GM21529 (cell line): ENCODE results near the gene NFKBIZ.
A peak's percentile ranks its signal among the peaks of the same experiment; 100 is the strongest.
"Not testable (repeated sequence)": the region's sequence is repeated elsewhere in the genome, so short reads cannot be mapped to it uniquely, and the experiment has no call there.

ENCODE experiments used
- ATAC-seq: cut with Tn5 transposase; IDR thresholded peaks from one replicate; pipeline ENCODE4 v1.9.1; 2021; ENCODE audit not compliant: unreplicated experiment

Gene NFKBIZ

GRCh38 chr3:101850246-101851051 is 1.1 kb downstream of the NFKBIZ start:
- peak; percentile 23 for ATAC-seq

DNA sequence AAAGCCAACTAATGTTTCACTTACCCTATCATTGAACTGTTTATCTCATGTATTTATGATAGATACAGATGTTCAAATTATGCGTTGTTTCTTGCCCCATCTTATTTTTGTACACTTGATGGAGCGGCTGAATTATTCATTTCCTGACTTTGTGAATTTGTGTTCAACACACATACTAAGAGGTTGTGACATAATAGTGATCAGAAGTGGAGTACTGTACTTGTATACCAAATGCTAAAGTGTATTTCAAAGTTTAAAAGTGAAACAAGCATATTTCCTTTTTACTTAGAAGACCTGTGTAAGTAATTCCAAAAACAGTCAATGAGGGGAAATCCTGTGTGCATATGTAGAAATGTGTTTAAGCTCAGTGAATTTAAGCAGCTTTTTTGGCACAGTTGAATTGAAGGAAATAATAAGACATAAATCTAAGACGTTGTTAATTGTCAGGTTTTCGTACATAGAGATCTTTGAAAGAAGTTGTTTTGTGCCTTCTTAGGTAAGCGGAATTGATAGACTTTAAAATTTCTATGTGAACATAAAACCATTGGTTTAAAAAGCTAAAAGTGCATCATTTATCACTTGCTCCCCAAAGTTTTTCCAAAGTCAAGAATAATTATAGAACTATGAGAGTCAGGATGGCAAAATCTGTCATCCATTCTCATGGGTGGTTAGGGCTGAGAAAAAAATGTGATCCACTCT is 1.9 kb downstream of the NFKBIZ start:
- no peak for ATAC-seq

DNA sequence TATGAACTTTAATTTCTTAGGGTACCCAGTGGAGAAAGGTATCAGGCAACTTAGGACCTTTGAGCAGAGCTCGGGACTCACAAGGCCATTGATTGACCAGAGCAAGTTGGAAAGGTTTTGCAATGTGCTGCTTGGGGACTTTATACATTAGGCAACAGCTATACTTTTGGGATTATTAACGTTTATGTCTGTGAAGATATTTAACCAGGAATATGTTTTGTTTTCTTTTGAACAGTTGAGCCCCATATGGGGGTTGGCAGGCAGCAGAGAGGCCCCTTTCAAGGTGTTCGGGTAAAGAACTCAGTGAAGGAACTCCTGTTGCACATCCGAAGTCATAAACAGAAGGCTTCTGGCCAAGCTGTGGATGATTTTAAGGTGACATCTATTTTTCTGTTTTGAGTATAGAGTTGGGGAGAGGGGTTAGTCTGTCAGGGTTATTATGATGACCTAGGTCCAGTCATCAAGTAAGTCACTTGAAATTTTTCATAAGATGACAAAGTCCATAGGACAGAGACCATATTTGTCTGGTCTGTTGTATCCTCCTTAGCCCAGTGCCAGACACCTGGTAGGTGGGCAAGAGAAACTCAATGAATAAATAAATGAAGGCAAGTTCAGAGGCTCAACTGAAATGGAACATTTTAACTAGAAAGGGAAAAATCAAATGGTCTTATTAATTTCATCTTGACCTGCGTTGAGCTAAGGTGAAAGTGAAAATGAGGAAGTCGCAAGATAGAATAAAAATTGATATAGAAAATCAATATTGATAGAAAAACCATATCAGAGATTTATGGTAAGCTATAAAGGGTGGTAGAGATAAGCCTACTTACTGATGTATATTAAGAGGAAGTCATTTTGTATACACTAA is 2.8 kb downstream of the NFKBIZ start:
- ATAC-seq, result no peak

GRCh38 chr3:101852983-101853840 is 3.9 kb downstream of the NFKBIZ start:
- no peak for ATAC-seq

GRCh38 chr3:101853982-101854381 is 4.7 kb downstream of the NFKBIZ start:
- no peak for ATAC-seq

- ATAC-seq, result no peak
Measured at GRCh38 chr3:101854608-101855304, 5.4 kb downstream of the NFKBIZ start.

- no peak for ATAC-seq
Measured at GRCh38 chr3:101857301-101857741, 8.0 kb downstream of the NFKBIZ start.

DNA sequence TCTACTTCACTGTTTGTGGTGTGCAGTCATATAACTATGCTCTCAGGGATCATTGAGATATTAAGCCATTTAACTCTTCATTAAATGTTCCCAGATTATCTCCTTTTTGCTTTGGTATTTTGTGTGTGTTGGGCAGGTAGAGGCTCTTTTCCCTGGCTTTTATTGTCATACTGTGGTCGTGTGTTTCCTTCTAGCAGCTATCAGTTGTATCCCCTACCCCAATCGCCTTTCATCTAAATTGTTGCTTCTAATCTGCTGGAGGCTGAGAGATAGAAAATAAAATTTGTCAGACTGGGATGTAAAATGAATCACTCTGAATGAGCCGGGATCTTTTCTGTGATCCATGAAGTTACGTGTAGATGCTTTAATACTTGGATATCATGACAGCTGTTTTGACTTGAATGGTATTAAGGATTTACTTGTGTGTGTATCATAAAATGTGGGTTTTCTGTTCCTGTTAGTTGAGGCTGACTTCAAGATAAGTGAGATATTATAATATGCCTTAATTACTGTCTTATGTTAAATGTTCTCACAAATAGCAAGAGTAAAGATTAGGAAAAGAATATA is 9.2 kb downstream of the NFKBIZ start:
- ATAC-seq, result no peak

DNA sequence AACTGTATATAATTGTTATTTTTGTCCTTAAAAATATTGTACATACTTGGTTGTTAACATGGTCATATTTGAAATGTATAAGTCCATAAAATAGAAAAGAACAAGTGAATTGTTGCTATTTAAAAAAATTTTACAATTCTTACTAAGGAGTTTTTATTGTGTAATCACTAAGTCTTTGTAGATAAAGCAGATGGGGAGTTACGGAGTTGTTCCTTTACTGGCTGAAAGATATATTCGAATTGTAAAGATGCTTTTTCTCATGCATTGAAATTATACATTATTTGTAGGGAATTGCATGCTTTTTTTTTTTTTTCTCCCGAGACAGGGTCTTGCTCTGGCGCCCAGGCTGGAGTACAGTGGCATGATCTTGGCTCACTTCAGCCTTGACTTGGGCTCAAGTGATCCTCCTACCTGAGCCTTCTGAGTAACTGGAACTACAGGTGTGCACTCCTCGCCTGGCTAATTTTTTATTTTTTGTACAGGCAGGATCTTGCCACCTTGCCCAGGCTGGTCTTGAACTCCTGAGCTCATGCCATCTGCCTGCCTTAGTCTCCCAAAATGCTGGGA is 10.7 kb downstream of the NFKBIZ start:
- ATAC-seq, result no peak

DNA sequence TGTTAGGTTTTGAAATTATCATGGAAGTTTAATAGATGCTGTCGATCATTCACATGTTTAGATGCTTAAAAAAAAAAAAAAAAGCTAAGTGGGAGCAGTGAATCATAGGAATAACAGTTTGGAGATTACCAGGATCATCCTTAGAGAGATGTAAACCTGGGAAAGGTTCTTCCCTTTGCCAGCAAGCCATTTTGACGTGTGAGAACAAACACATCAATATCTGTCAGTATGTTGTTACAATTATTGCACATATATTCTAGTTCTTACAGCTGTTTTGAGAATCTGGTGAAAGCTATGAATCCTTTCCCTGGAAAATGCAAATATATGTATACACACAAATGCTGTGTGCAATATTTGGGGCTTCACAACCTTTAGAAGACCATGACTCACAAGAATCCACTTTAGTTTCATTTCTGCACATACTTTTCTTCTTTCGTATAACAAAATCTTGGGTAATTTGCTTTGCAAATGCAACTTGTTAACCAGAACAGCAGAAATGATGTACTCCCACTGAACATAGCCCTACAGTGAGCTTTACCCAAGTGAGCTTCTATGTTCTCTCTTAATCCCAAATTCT is 12.0 kb downstream of the NFKBIZ start:
- peak; percentile 46 for ATAC-seq

GRCh38 chr3:101861789-101862415 is 12.6 kb downstream of the NFKBIZ start:
- ATAC-seq, result no peak

- ATAC-seq, result no peak
Measured at GRCh38 chr3:101862416-101863165, 13.3 kb downstream of the NFKBIZ start.

GRCh38 chr3:101864926-101865325 is 15.6 kb downstream of the NFKBIZ start:
- not testable (repeated sequence) for ATAC-seq

GRCh38 chr3:101865751-101866509 is 16.6 kb downstream of the NFKBIZ start:
- ATAC-seq, result no peak

DNA sequence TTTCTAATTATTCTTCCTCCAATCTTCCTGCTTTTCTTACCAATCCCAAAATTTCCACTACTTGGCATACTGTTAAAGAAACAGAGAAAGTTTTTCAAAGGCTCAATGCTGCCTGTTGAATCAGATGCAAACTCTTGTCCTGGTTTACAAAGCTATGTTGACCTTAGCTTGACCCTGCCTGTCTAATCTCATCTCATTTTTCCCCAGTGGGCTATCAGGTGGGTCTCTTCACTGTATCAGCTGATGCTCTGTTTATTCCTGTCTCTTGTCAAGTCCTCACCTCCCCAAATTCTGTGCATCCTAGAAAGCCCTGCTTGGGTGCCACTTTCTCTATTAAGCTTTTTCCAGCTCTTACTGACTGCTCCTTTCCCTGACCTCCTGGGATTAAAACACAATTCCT is 18.2 kb downstream of the NFKBIZ start:
- ATAC-seq, result no peak

GRCh38 chr3:101867996-101868395 is 18.7 kb downstream of the NFKBIZ start:
- no peak for ATAC-seq
